Effector CD8-positive, alpha-beta T cell (primary cell): ENCODE results near the gene FANCE.
"Not testable (repeated sequence)": the region's sequence is repeated elsewhere in the genome, so short reads cannot be mapped to it uniquely, and the experiment has no call there.

ENCODE experiments used
- DNase-seq: peaks from one replicate; lab custom pipeline; 2025; lab: John Stamatoyannopoulos, UW

Gene FANCE

GRCh38 chr6:35432702-35433101, 19.4 kb upstream of the FANCE start:
- not testable (repeated sequence) for DNase-seq

GRCh38 chr6:35435074-35435837, 16.9 kb upstream of the FANCE start:
- DNase-seq, result no peak

- no peak for DNase-seq
Observed at GRCh38 chr6:35436071-35436857, 15.9 kb upstream of the FANCE start.

GRCh38 chr6:35438378-35439065, 13.6 kb upstream of the FANCE start:
- DNase-seq, result not testable (repeated sequence)

GRCh38 chr6:35439308-35439707, 12.8 kb upstream of the FANCE start:
- DNase-seq, result no peak

- no peak for DNase-seq
Observed at GRCh38 chr6:35441205-35441604, 10.9 kb upstream of the FANCE start.

- DNase-seq, result no peak
Observed at GRCh38 chr6:35441642-35442041, 10.5 kb upstream of the FANCE start.

- DNase-seq, result no peak
Observed at GRCh38 chr6:35442693-35443092, 9.4 kb upstream of the FANCE start.

GRCh38 chr6:35443341-35444030, 8.7 kb upstream of the FANCE start:
- DNase-seq, result no peak

- no peak for DNase-seq
Observed at GRCh38 chr6:35445691-35446090, 6.4 kb upstream of the FANCE start.

- no peak for DNase-seq
Observed at GRCh38 chr6:35448191-35448590, 3.9 kb upstream of the FANCE start.

GRCh38 chr6:35449287-35449881, 2.8 kb upstream of the FANCE start:
- DNase-seq, result no peak

- DNase-seq, result no peak
Observed at GRCh38 chr6:35451354-35452182, 570 bp upstream of the FANCE start.

- DNase-seq, result no peak
Observed at GRCh38 chr6:35453236-35453635, 1.1 kb downstream of the FANCE start.

- no peak for DNase-seq
Observed at GRCh38 chr6:35454391-35455110, 2.4 kb downstream of the FANCE start.

- no peak for DNase-seq
Observed at GRCh38 chr6:35457907-35458306, 5.8 kb downstream of the FANCE start.

GRCh38 chr6:35461270-35461669, 9.1 kb downstream of the FANCE start:
- no peak for DNase-seq

GRCh38 chr6:35463292-35463691, 11.2 kb downstream of the FANCE start:
- DNase-seq, result no peak

- DNase-seq, result no peak
Observed at GRCh38 chr6:35465646-35466045, 13.5 kb downstream of the FANCE start.
